ENCODE data around the gene PRADC1. TPM values are rescaled to one million over a fixed set of nuclear protein-coding genes. Genes with fewer than 3 reads are reported as not detected.

The PRADC1 gene
- total RNA-seq, 1 donor from 2014 or later: 97.4 TPM

DNA sequence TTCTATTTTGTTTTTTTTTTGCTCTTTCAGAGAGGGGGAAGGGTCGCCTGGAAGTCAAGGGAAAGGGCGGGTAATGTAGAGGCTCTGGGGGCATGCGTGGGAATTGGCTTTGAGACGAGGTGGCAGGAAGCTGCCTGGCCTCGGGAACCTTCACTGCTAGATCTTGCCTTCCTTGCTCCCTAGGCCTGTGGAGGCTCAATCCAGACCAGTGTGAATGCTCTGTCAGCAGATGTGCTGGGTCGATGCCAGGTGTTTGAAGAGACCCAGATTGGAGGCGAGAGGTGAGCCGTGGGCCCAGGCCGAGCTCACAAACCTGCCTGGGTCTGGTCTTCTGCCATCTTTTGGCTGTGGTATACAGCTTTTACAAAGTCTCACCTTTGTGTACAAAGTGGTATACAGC is 16.6 kb upstream of the PRADC1 start:
- H3K9me3 ChIP-seq (replicated peaks): no peaks in the 10 kb centered on the region
- H3K36me3 ChIP-seq: peaks cover 100% of the 10 kb centered on the region
- intact Hi-C loops (cut with micrococcal nuclease): no loop called here
- DNase-seq: no peak
- no peaks in the 10 kb centered on the region for H3K27me3 ChIP-seq (ENCODE audit: low read depth)
- H3K4me1 ChIP-seq: peaks cover 7% of the 10 kb centered on the region
- TF ChIP-seq, protein P1, sequence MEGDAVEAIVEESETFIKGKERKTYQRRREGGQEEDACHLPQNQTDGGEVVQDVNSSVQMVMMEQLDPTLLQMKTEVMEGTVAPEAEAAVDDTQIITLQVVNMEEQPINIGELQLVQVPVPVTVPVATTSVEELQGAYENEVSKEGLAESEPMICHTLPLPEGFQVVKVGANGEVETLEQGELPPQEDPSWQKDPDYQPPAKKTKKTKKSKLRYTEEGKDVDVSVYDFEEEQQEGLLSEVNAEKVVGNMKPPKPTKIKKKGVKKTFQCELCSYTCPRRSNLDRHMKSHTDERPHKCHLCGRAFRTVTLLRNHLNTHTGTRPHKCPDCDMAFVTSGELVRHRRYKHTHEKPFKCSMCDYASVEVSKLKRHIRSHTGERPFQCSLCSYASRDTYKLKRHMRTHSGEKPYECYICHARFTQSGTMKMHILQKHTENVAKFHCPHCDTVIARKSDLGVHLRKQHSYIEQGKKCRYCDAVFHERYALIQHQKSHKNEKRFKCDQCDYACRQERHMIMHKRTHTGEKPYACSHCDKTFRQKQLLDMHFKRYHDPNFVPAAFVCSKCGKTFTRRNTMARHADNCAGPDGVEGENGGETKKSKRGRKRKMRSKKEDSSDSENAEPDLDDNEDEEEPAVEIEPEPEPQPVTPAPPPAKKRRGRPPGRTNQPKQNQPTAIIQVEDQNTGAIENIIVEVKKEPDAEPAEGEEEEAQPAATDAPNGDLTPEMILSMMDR (IDR thresholded peaks at IDR 0.05; ENCODE audit: borderline replicate concordance): no peak
- no peak overlapping the region for H3K27ac ChIP-seq (replicated peaks)
- no peak overlapping the region for H3K4me3 ChIP-seq

DNA sequence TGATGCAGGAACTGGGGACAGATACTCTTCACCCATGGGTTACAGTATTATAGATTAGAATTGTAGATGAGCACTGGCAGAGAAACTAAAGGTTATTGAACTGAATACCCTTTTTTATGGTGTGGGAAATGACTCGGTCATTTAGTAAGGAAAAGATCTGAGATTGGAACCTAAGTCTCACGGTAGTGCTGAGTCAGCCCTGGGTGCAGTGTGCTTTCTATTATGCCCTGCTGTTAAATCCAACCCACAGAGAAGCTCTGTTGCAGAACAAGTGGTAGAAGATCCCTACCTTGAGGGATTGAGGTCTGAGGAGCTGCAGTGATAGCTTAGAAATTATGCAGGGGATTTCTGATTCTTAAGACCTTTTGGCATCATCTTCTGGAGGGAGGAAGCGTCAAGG is 13.8 kb upstream of the PRADC1 start:
- H3K4me3 ChIP-seq: no peak overlapping the region
- H3K36me3 ChIP-seq: peaks cover 99% of the 10 kb centered on the region
- no peaks in the 10 kb centered on the region for H3K9me3 ChIP-seq (replicated peaks)
- H3K27me3 ChIP-seq (ENCODE audit: low read depth): no peaks in the 10 kb centered on the region
- TF ChIP-seq, protein P1 (IDR thresholded peaks at IDR 0.05; ENCODE audit: borderline replicate concordance): no peak
- H3K4me1 ChIP-seq: peaks cover 22% of the 10 kb centered on the region
- no peak for DNase-seq
- H3K27ac ChIP-seq (replicated peaks): no peak overlapping the region
- intact Hi-C loops (cut with micrococcal nuclease): no loop called here

DNA sequence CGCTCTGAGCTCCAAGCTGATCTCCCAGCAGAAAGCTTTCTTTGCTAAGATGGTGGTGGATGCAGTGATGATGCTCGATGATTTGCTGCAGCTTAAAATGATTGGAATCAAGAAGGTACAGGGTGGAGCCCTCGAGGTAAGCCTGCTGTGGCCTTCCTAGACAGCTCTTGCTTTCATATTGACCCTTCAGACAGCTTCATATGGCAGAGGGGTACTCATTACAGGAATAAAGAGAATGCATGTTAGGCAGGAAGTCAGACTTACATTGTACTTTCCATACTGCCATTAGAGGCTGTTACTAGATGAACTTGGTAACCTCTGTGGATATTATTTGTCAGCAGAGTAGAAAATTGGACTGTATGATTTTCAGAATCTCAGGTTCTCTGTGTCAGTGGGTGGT is 11.5 kb upstream of the PRADC1 start:
- intact Hi-C loops (cut with micrococcal nuclease): no loop called here
- TF ChIP-seq, protein P1 (IDR thresholded peaks at IDR 0.05; ENCODE audit: borderline replicate concordance): no peak

DNA sequence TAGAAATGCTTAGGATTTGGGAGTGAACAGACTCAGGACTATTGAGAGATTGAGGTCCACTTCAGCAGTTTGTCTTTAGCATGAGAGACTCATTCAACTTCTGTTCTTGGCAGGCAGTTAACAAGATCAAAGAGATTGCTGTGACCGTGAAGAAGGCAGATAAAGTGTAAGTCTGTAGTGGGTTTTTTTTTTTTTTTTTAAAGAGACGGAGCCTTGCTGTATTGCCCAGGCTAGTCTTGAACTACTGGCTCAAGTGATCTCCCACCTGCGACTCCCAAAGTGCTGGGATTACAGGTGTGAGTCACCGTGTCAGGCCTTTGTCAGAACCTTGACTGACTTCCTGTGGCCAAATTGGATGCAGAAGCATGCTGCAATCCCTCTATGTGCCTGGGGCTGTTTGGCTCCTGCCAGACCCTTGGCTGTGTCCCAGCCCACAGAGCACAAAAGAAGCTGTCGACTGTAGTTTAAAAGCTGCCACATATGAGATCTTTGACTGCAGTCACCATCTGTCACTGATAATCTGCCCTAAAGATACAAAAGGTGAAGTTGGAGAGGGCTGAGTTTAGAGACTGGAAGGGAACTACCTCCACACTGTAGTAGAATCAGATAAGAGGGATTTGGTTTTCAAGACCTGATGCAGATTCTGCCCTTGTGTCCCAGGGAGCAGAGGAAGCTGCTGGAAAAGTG is 11.0 kb upstream of the PRADC1 start:
- TF ChIP-seq, protein P1 (IDR thresholded peaks at IDR 0.05; ENCODE audit: borderline replicate concordance): no peak
- Histone ChIP-seq H3K9me3 (replicated peaks) (no peaks in the 10 kb centered on the region), H3K36me3 (peaks cover 98% of the 10 kb centered on the region), H3K4me3 (no peak overlapping the region), H3K27ac (replicated peaks) (no peak overlapping the region), H3K27me3 (ENCODE audit: low read depth) (no peaks in the 10 kb centered on the region), H3K4me1 (peaks cover 26% of the 10 kb centered on the region)
- DNase-seq: no peak
- intact Hi-C loops (cut with micrococcal nuclease): no loop called here

More for the DNA sequence above, 11.5 kb upstream of the PRADC1 start:
- Histone ChIP-seq H3K27ac (replicated peaks) (no peak overlapping the region), H3K36me3 (peaks cover 98% of the 10 kb centered on the region), H3K4me3 (no peak overlapping the region), H3K4me1 (peaks cover 26% of the 10 kb centered on the region), H3K27me3 (ENCODE audit: low read depth) (no peaks in the 10 kb centered on the region), H3K9me3 (replicated peaks) (no peaks in the 10 kb centered on the region)
- no peak for DNase-seq

DNA sequence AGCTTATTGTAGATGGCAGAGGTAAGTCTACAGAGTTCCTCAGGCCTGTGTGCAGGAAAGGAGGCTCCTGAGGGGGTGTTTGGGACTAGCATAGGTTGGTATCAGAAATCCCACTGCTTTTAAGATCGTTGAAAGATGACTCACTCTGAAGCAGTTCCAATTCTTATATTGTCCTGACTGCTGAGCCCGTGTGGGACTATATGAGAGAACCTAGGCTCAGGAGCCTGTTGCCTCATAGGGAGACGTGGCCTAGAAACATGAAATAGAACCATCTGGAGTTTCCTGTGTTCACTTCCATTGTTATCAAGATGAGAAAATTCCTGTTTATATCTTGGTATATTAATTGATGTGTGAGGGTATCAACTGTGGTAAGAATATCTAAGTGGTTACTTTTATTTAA is 6.7 kb upstream of the PRADC1 start:
- intact Hi-C loops (cut with micrococcal nuclease): no loop called here
- Histone ChIP-seq H3K4me1 (peaks cover 69% of the 10 kb centered on the region), H3K27me3 (ENCODE audit: low read depth) (no peaks in the 10 kb centered on the region), H3K9me3 (replicated peaks) (no peaks in the 10 kb centered on the region), H3K36me3 (peaks cover 59% of the 10 kb centered on the region), H3K4me3 (no peak overlapping the region), H3K27ac (replicated peaks) (no peak overlapping the region)
- no peak for DNase-seq
- TF ChIP-seq, protein P1 (IDR thresholded peaks at IDR 0.05; ENCODE audit: borderline replicate concordance): no peak

Measured in left ventricle myocardium inferior (tissue), 1 donor.